ENCODE measurements around the gene ZNF630.
"Not testable (repeated sequence)": the region's sequence is repeated elsewhere in the genome, so short reads cannot be mapped to it uniquely, and the experiment has no call there.

ZNF630 gene

GRCh38 chrX:48025561-48025960, 45.9 kb downstream of the ZNF630 start:
- DNase-seq (ENCODE audit: insufficient read length) (no peak), FAIRE-seq (peak; percentile 84)
- TF ChIP-seq POLR2AphosphoS5 (IDR thresholded peaks at IDR 0.05; ENCODE audit: low read depth, low read length): no peak
- no peak for TF ChIP-seq TAF1 (IDR thresholded peaks at IDR 0.05; ENCODE audit: borderline replicate concordance, low read depth, low read length)
- no peak for TF ChIP-seq POLR2A (IDR thresholded peaks at IDR 0.05; ENCODE audit: low read depth, low read length)

DNA sequence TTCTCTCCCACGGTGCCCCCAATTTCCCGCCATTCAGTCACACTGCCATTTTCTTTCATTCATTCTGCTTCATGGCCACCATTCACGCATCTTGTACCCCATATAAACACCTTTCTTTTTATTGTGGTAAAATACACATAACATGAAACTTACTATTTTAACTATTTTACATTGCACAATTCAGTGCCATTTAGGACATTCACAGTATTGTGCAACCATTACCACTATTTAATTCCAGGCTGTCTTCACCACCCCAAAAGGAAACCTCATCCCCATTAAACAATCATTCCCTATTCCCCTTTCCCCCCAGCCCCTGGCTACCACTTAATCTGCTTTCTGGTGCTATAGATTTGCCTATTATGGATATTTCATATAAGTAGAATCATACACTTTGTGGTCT, 48.7 kb downstream of the ZNF630 start:
- TF ChIP-seq POLR2AphosphoS5 (IDR thresholded peaks at IDR 0.05; ENCODE audit: low read depth, low read length) (no peak), TAF1 (IDR thresholded peaks at IDR 0.05; ENCODE audit: borderline replicate concordance, low read depth, low read length) (no peak), POLR2A (IDR thresholded peaks at IDR 0.05; ENCODE audit: low read depth, low read length) (no peak)
- FAIRE-seq: no peak
- DNase-seq (ENCODE audit: insufficient read length): no peak

DNA sequence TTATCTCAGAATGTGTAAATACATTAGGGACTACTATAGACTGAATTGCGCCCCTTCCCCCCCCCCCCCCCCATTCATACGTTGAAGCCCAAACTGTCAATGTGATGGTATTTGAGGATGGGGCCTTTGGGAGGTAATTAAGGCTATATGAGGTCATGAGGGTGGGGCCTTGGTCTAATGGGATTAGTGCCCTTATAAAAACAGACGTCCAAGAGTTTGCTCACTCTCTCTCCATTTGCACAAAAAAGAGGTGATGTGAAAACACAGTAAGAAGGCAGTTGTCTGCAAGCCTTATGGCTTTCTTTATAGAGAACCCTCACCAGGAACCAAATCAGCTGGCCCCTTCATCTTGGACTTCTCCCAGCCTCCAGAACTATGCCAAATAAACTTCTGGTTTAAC, 49.3 kb downstream of the ZNF630 start:
- FAIRE-seq: no peak
- TF ChIP-seq POLR2AphosphoS5 (IDR thresholded peaks at IDR 0.05; ENCODE audit: low read depth, low read length): no peak
- TF ChIP-seq TAF1 (IDR thresholded peaks at IDR 0.05; ENCODE audit: borderline replicate concordance, low read depth, low read length): no peak
- TF ChIP-seq POLR2A (IDR thresholded peaks at IDR 0.05; ENCODE audit: low read depth, low read length): no peak

GRCh38 chrX:48021026-48021900, 50.2 kb downstream of the ZNF630 start:
- peak; percentile 87 for FAIRE-seq
- no peak for DNase-seq (ENCODE audit: insufficient read length)
- no peak for TF ChIP-seq POLR2AphosphoS5 (IDR thresholded peaks at IDR 0.05; ENCODE audit: low read depth, low read length)
- TF ChIP-seq TAF1 (IDR thresholded peaks at IDR 0.05; ENCODE audit: borderline replicate concordance, low read depth, low read length): no peak
- TF ChIP-seq POLR2A (IDR thresholded peaks at IDR 0.05; ENCODE audit: low read depth, low read length): no peak

More for the DNA sequence above, 49.3 kb downstream of the ZNF630 start:
- no peak for DNase-seq (ENCODE audit: insufficient read length)

GRCh38 chrX:48020472-48020871, 51.0 kb downstream of the ZNF630 start:
- peak; percentile 69 for FAIRE-seq

GRCh38 chrX:48019892-48020291, 51.5 kb downstream of the ZNF630 start:
- DNase-seq (ENCODE audit: insufficient read length): not testable (repeated sequence)
- peak; percentile 91 for FAIRE-seq

More at GRCh38 chrX:48020472-48020871, 51.0 kb downstream of the ZNF630 start:
- not testable (repeated sequence) for DNase-seq (ENCODE audit: insufficient read length)

DNA sequence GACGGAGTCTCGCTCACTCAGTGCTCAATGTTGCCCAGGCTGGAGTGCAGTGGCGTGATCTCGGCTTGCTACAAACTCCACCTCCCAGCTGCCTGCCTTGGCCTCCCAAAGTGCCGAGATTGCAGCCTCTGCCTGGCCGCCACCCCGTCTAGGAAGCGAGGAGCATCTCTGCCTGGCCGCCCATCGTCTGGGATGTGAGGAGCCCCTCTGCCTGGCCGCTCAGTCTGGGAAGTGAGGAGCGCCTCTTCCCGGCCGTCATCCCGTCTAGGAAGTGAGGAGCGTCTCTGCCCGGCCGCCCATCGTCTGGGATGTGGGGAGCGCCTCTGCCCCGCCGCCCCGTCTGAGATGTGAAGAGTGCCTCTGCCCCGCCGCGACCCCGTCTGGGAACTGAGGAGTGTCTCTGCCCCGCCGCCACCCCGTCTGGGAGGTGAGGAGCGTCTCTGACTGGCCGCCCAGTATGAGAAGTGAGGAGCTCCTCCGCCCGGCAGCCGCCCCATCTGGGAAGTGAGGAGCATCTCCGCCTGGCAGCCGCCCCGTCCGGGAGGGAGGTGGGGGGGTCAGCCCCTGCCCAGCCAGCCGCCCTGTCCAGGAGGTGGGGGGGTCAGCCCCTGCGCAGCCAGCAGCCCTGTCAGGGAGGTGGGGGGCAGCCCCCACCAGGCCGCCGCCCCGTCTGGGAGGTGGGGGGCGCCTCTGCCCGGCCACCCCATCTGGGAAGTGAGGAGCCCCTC, 54.7 kb downstream of the ZNF630 start:
- not testable (repeated sequence) for FAIRE-seq; DNase-seq (ENCODE audit: insufficient read length)

- not testable (repeated sequence) for FAIRE-seq; DNase-seq (ENCODE audit: insufficient read length)
These were observed 61.9 kb downstream of the ZNF630 start for GRCh38 chrX:48009445-48009960.

Data from GM12892 (cell line).